Cardiac septum (tissue), 1 donor: ENCODE measurements around the gene CTXN1. TPM values are rescaled to one million over a fixed set of nuclear protein-coding genes. Genes with fewer than 3 reads are reported as not detected.
"Not testable (repeated sequence)": the region's sequence is repeated elsewhere in the genome, so short reads cannot be mapped to it uniquely, and the experiment has no call there.

Source experiments
- DNase-seq: peaks from one replicate; pipeline ENCODE4 v3.0.0-alpha.2; 2020; ENCODE audit warnings: low spot score
- intact Hi-C: fragments of 100-400 bp; cut with DNase I; formaldehyde crosslinking; loops from one replicate; pipeline ENCODE4 v1.14.0; 2022
- long read RNA-seq: library from polyadenylated mRNA; unstranded; transcript quantifications from one replicate; pipeline ENCODE4 v2.0.0, GENCODE V29; 2021
- total RNA-seq: library from RNA; stranded (reverse); fragmentation: NEBNext Ultra II Directional; extraction: Animal tissue kit (Norgen Biotek cat#: 25700); gene quantifications from one replicate; pipeline ENCODE4 v1.2.1, GENCODE V29; 2021
- donor health status: DM: no; HTN: no; CAD: no.

The CTXN1 gene
- 0.24 TPM for total RNA-seq
- long read RNA-seq = 0 reads

DNA sequence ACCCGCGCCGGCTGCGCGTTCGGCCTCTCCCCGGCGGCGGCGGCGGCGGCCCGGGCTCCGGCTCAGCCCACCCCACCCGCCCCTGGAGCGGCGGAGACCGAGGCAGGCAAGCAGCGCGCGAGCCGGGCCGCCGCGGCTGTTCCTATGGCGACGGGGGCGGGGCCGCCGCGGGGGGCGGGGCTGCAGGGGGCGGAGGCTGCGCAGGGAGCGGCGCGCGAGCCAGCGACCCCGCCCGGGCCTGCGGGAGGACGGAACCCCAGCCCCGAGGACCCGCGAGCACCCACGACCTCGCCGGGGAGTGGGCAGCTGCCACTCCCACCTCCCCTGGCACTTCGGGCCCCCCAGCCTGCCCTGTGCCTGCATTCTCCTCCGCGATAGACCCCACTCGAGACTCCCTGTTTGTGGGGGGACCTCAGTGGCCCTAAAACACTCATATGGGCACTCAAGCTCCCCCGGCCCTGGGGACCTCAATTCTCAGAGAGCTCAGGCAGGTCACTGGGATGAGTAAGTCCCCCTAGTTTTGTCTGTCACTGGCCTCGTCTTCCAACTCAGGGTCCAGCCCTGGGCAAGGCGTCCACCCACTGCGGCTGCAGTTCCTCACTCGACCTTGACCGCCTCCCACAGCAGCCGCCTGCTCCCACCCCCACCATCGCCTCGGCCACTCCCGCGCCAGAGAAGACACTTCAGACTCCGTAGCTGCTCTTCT is at the start of gene CTXN1:
Gene CTXN1 (minus strand): TSS at position 115 of the 706 bp plus-strand sequence. CDS start 597 bp downstream, outside the sequence.
- peak; percentile 85 for DNase-seq
- intact Hi-C loops = no loop called here

- no peak for DNase-seq
- intact Hi-C loops = loop anchor here (10.0 kb wide), 1 partner anchor 180 kb away; no protein-coding TSS in a partner anchor
These were observed 49.1 kb upstream of the CTXN1 start for GRCh38 chr19:7975037-7975436.

DNA sequence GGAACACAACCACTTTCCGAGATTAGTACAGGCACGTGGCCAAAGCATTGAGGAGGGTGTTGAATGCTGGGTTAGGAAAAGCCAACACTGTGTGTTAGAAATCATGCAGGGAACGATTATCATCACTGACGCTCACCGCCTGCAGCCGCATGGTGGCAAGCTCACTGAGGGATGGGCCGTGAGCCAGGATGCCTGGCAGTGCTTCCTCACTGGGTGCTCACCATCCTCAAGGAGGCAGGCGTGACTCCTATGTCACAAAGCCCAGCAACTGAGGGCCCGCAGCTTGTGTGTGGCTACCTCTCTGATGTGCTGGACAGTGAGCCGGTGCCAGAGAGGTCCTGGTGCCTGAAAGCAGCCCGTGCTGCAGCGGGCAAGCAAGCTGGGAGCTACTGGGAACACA is 47.9 kb upstream of the CTXN1 start:
- intact Hi-C loops = loop anchor here (5.0 to 10.0 kb wide), 2 partner anchors 181 to 278 kb away; no protein-coding TSS in a partner anchor
- DNase-seq = peak; percentile 83

DNA sequence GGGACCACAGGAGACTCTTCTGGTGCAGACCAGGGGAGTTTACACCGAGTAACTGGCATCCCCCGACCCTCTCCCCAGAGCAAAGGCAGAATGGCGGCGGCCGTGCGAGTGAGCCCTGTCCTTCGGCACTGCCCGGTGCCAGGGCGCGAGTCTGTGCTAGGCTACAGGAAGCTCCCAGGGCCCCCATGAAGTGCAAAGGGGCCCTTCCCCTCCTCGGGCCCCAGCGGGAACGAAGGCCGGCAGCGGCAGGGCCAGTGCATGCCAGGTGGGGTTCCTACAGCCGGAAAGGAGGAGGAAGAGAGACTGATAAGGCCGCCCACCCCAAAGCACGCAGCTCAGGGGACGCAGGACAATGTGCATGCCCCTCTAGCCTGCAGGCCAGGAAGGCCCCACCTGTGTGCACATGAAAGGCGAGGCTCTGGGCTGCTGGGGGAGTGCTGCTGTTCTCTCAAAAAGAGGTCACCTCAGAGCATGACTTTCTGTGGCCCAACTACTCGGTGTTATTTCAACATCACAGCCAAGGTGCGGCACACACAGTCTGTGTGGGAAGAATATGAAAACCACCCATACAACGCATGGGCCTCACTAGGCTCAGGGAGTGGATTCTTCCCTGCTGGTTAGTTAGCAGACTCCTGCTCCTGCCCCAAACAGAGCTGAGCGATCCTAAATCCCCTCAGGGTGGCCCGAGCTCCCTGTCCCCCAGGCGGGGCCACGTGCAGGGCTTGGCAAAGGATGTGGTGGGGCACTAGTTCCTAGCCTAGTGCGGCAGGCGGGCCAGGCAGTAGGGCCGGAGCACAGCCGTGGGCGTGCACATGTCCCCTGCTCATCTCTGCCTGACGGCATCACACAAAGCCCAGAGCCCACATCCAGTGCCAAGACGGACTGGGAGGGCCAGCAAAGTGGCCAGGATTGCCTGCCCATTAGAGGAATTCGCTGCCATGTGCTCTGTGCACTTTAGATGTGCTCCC is 45.9 kb upstream of the CTXN1 start:
- intact Hi-C loops = loop anchor here (5.0 to 10.0 kb wide), 2 partner anchors 183 to 280 kb away; no protein-coding TSS in a partner anchor
- no peak for DNase-seq

DNA sequence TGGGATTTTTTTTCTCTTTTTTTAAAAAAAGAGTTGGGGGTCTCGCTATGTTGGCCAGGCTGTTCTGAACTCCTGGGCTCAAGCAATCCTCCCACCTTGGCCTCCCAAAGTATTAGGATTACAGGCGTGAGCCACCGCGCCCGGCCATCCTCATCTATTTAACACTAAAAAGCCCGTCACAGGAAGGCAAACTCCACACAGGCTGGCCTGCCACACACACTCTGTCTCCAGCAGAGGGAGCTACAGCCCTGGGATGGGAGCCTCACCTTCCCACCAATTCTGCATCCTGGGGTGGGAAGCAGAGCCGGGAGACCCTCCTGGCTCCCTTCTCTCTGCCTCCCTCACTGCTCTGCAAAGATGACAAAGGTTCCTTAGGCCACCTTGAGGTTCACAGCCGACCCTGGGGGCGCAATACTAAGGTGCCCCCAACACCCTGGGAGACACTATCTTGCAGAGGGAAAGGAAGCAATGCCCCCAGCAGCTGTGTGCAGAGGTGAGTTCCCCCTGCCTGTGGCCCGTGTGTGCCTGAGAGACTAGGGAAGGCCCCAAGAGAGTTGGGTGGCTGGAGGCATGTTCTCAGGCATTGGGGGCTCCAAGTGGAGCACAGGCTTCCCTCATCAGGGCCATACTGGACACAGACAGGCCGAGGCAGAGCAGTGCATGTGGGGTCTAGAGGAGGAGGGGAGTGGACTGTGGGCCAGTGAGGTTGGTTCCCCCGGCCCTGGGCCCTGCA is 44.9 kb upstream of the CTXN1 start:
- intact Hi-C loops = loop anchor here (5.0 to 10.0 kb wide), 2 partner anchors 184 to 281 kb away; no protein-coding TSS in a partner anchor
- no peak for DNase-seq

DNA sequence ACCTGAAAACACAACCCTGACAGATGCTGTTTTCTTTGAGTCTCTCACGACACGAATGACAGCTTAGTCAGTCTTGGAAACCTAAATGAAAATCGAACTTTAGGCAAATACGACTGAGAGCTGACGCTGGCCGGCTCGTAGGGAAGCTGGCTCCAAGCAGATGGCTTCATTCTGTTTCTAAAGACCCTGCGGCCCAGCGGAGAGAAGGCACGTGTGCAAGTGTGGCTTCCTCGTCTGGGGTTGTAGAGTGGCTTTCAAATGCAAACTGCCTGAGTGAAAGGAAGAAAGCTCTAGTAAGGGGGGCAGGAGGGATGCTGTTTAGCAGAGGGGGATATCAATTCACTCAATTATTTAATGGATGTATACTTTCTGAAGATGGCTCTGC is 43.6 kb upstream of the CTXN1 start:
- intact Hi-C loops = no loop called here
- DNase-seq = no peak

GRCh38 chr19:7968796-7969554 is 43.0 kb upstream of the CTXN1 start:
- no peak for DNase-seq
- intact Hi-C loops = no loop called here

GRCh38 chr19:7968008-7968795 is 42.3 kb upstream of the CTXN1 start:
- no peak for DNase-seq
- intact Hi-C loops = no loop called here

DNA sequence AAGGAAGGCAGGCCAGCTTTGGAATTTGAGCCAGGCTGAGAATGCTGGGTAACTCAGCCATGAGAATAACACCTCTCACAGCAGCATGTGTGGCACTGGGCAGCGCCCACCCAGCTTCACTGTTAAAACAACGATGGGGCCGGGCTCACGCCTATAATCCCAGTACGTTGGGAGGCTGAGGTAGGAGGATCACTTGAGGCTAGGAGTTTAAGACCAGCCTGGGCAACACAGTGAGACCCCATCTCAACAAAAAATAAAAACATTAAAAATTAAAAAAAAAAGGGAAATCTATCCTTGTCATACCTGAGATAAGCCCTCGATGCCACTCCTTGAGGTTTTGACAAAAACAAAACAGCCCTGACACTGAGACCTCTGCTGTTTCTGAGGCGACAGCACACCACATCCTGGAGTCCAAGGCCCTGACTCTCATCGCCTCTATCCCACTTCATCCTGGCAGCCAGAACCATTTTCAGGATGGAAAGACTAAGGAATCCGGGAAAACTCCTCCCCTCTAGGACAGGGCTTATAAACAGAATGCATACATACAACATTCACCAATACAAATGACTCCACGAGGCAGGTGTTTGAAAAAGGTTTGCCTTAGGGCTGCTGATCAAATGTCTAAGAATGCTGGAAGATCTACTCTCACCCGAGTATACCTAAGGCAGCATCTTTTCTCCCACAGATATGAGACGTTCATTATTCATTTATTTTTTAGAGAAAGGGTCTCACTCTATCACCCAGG is 40.2 kb upstream of the CTXN1 start:
- intact Hi-C loops = no loop called here
- no peak for DNase-seq

DNA sequence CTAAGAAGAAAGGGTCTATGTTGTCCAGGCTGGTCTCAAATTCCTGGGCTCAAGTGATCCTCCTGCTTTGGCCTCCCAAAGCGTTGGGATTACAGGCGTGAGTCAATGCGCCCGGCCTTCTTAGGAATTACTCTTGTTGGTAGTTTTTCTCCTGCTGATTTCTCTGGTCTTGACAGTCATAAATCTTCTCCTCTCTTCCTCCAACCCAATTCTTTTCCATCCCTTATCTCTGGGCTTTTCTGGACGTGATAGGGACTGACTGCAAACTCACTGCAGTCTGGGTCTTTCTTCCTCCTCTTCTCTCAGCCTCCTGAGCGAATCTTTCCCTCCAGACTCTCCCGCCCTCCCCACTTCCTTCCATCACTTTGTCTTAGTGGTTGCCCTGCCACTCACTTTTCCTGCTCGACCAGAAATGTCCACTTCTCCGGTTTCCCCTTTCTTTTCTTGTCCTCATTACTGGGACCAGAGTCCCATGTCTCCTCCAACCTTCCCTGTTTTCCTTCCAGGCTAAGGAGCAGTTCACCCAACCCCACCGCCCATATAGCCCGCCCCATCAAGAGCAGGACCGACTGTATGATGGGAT is 39.4 kb upstream of the CTXN1 start:
- intact Hi-C loops = no loop called here
- DNase-seq = no peak

- no peak for DNase-seq
- intact Hi-C loops = no loop called here
These were observed 37.6 kb upstream of the CTXN1 start for GRCh38 chr19:7963566-7963965.

DNA sequence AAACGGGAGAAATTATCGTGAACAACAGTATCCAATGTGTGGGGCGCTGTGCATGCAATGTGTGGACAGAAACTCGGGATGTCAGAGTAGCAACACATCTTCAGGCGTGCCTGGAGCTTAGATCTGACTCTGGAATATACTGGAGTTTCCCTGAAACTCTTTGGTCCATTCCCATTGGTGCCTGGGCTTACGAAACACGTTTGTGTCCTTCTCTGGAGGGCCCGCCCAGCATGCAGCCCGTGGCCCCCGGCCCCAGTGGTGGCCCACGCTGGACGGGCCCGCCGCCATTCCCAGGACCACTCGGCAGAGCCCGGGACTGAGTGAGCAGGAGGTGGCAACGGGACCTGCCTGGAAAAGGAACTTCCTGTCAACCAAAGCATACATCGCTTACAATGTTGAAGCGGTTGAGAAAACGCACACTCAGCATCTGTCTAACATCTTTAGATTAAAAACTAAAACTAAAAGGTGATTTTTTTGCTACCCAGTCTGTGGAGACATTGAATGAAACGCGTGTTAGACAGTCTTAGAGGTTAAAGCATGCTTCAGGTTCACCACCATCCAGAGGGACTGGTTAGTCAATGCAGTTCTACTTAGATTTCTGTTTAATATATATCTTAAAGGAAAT is 36.8 kb upstream of the CTXN1 start:
- DNase-seq = no peak
- intact Hi-C loops = no loop called here

DNA sequence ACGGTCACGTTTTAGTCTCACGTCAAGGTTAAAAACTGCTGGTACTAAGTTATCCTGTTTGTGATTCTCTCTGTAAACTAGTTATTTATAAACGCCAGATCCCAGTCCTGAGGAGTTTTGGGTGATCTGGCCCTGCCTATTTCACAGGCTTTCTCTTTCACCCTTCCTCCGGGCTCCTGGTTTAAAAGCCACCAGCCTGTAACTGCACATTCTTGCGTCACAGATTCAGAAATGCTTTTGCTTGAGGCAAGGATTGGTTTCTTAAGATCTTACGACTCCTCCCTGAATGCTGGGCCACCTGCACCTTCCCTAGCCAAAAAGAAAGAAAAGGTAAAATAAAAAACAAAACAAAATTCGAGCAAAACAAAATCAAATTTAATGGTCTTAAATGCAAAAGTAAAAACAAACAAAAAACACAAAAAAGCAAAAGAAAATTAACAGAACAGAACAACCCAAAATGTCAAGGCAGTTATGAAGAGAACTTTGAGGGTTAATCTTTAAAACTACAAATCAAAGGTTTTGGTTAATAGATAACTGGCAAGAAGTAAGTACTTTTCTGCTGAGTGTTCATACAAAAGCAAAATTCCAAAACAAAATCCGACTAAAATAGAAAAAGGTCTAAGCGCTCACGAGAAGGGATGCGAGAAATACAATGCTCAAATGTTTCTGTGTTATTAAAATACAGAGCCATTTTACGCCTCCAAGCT is 36.1 kb upstream of the CTXN1 start:
- intact Hi-C loops = no loop called here
- no peak for DNase-seq

- intact Hi-C loops, DNase-seq: not testable (repeated sequence)
These were observed 35.1 kb upstream of the CTXN1 start for GRCh38 chr19:7961082-7961481.

DNA sequence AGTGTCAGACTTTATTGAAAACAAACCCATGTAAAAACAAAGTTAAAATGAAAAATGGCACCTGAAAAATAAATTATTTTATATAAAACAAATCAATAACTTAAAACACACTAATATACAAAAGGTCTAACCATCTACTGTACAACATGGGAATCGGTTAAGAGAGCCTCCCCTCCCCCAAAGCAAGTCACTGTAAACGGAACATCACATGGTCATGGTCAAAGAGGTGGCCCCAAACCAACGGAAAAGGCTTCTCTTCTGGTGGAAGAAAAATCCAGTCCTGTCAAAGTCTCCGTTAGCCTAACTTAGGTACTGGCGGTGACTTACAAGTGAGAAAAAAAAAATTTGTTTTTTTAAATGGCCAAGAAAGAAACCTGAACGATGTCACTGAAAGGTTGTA is 33.3 kb upstream of the CTXN1 start:
- intact Hi-C loops = no loop called here
- DNase-seq = no peak

DNA sequence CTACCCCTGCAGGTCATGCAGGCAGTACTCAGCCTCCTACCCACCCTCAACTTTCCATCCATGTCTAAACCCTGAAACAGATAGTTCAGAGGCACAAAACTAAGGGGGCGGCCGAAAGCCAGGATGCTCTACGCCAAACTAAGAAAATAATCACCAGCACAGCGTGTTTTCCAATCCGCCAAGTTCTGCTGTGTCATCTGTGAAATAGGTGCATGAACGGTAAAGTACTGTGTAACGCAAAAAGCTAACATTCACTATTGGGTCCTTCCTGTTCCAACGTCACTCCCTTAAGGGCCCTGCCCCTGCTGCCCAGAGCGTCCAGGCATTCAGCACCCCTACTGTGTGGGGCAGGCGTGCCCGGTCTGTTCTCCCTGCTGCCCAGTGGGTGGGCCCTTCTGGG is 29.8 kb upstream of the CTXN1 start:
- intact Hi-C loops = no loop called here
- no peak for DNase-seq
